Fibroblast of the conjunctiva (primary cell): ENCODE data around the gene PDE6G.
"Not testable (repeated sequence)": the region's sequence is repeated elsewhere in the genome, so short reads cannot be mapped to it uniquely, and the experiment has no call there.

Experiments used
- DNase-seq: peaks from one replicate; pipeline ENCODE4 v3.0.0-alpha.2; 2010; ENCODE audit warnings: low read depth

PDE6G gene

DNA sequence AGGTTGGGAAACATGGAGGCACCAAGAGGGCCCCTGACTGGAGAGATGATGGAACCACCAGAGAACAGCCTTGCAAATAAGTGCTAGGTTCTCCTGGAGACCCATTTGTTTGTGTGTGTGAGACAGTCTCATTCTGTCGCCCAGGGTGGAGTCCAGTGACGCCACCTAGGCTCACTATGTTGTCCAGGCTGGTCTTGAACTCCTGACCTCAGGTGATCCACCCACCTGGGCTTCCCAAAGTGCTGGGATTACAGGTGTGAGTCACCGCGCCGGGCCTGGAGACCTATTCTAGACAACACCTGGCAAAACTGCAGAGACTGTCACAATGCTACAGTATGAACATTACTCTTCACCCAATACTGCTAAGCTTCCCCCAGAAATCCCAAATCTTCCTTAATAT, 20.9 kb downstream of the PDE6G start:
- DNase-seq: no peak

DNA sequence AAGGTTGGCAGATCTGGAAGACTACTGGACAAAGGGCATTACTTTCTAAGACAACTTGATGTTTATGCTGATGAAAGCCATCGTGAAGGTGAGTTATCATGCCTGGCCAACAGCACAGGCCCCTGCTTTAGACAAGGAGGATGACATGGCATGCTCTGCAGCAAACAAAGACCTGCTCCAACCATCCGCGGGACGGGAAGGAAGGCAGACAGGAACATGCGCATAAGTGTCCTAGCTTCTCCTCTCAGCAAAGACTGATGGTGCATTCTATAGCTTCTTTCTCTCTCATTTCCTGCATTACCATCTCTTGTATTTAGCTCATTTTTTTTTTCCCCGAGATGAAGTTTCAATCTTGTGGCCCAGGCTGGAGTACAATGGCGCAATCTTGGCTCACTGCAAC, 24.9 kb downstream of the PDE6G start:
- DNase-seq: no peak

DNA sequence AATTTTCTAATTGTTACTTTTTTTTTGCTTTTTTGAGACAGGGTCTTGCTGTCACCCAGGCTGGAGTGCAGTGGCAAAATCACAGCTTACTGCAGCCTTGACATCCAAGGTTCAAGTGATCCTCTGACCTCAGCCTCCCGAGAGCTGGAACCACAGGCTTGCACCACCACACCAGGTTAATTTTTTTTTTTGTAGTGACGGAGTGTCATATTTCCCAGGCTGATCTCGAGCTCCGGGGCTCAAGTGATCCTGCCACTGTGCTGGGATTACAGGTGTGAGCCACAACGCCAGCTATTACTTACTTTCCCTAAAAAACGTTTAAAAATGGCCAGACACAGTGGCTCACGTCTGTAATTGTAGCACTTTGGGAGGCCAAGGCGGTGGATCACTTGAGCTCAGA, 26.1 kb downstream of the PDE6G start:
- no peak for DNase-seq

DNA sequence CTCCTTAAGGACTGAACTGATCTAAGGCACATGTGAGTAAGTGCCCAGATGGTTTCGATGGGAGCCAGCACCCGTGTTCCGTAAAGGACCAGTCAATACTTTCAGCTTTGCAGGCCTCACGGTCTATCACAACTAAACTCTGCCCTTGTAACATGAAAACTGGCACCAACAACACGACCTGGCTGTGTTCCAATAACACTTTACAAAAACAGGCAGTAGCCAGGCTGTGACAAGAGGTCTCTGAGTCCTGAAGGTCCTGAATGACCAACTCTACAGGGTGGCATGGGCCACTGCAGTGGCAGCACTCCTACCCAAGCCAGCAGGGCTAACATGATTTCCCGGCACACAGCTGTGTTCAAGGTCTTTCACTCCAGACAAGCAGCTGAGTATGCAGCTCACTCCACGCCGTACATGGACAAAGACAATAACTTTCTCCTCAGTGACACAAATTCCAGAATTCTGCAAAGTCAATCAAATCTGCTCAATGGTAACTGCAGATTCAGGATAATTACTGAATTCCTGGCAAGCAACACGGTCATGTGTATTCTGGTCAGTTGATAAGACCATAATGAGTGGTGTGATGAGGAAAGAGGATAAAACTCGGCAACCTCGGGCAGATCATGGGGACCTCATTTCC, 34.7 kb downstream of the PDE6G start:
- no peak for DNase-seq

DNA sequence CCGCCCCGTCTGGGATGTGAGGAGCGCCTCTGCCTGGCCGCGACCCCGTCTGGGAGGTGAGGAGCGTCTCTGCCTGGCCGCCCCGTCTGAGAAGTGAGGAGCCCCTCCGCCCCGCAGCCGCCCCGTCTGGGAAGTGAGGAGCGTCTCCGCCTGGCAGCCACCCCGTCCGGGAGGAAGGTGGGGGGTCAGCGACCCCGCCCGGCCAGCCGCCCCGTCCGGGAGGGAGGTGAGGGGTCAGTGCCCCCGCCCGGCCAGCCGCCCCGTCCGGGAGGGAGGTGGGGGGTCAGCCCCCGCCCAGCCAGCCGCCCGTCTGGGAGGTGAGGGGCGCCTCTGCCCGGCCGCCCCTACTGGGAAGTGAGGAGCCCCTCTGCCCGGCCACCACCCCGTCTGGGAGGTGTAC, 38.0 kb downstream of the PDE6G start:
- not testable (repeated sequence) for DNase-seq

DNA sequence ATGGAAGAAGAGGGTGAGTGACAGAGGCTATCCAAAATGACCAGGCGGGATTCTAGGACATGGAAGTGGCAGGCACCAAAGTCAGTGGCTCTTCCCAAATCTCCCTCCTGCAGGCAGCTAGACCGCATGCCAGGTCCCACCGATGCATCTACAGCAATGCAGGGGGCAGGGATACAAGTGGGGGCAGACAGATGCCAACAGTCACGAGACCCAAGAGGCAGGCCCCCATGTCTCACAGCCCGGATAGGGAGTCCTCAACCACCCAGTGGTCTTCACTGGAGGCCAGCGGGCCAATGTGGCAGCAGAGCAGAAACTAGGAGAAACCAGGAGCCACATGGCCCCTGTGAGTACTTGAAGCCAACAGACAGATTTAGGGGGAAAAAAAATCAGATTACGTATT, 39.5 kb downstream of the PDE6G start:
- DNase-seq: no peak

DNA sequence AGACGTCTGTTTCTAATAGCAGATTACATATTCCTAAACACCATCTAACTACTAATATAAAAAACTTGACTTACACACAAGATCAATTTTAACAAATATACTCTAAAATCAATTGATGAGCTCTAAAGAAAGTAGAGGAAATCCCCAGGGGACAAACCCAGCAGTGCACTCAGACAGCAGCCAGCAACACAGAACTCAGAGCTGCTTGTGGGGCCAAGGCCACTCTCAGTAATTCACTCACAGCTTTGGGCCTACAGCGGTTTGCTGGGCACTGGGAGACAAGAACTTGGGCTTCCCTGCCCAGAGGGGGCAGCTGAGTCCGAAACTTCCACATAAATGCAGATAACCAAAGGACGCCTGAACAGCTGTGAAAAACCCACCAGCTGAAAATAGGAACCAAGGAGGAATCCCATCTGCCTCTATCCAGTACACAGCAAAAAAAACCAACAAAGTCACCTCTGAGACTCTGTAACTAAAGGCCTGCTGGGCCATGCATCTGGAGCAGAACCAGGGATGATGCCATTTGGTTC, 40.9 kb downstream of the PDE6G start:
- DNase-seq: no peak

DNA sequence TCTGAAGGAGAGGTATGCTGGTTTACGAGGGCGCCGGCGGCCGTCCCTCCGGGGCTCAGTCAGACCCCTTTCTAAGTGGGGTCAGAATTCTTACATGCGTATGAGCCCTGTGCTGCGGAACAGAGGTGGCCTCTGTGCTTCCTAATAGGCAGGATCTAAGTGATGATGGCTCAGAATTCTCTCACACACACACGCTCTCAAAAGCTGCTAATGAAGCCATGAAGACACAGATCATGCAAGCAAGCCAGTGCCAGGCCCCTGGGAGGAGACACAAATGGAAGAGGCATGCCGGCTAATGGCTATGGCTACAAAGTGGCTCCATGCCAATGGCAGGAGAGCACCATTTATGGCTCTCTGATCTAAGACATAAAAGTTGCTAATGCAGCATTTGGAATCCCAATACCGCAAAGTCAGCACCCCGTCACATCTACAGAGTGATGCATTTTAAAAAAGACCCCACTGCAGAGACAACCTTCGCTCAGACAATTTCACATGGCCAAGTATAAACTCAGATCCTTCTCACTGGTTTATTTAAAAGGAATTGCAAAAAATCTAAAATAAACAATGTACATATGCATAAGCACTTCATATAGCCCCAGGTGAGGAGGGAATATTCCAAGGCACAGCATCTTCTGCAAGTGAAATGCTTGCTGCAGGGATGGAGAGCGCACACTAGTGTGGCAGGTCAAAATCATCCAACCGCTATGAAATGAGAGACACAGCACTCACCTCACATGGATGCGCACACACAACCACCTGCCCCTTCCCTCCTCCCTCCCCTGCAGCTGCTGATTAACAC, 44.0 kb downstream of the PDE6G start:
- DNase-seq: no peak

DNA sequence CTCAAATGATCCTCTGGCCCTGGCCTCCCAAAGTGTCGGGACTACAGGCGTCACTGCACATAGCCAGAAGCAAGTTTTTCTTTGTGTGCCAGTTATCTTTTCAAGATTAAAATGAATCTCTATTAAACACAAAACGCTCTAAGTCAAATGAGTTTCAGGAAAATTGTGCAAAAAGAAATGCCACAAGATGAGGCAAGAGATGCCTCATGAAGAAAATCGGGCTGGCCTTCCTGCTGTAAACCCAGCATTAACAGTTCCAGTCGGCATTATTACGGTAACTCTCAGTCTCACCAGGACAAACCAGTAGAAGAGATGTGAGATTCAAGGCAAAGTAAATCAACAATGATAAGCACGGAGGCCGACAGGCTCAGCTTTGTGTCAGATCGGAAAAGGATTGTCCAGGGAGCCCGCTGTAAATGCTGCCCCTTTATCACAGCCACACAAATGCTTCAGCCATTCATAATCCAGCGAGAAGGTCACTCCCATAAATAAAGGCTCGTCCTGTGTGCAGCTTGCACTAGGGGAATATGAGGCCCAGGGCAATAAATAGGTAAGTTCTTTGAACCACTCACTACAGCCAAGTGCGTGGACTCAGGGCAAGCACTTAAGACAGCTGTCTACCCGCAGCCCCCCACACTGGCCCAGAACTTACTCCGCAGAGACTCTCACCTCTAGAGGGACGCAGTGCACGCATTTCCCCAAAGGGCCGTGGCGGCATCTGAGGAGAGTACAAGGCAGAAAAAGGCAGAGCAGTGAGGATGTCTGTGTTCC, 46.6 kb downstream of the PDE6G start:
- no peak for DNase-seq

DNA sequence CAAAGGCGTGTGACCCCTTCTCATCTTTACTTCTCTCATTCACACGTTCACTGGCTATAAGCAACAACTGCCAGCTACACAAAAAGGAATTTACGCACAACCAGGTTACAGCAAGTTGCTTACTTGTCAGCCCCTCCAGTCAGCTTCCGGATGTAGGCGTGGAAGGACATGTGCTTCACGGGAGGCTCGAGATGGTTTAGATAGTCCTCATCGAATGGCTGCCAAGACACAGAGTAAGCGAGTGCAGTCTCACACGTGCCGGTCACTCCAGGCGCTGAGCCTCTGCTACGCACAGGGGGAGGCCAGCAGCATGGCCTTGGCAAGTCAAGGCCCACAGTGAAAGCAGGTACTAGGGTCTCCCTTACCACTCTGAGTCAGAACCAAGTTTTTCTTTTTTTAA, 47.7 kb downstream of the PDE6G start:
- no peak for DNase-seq

DNA sequence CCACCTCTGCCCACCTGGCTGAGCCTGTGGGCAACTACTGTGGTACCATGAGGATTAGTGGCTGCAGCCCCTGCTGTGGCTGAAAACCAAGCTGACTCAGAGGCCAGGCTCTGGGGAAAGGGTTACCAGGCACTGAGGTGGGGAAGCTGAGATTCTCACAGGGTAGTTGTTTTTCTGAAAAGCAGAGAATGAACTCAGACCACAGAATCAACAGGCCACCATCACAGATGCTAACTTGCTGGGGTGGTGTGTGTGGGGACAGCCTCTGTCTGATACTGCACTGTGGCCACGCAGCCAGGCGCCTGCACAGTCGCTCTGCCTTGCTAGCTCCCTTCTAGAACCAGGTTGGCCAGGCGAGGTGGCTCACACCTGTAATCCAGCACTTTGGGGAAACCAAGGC, 48.3 kb downstream of the PDE6G start:
- DNase-seq: no peak

DNA sequence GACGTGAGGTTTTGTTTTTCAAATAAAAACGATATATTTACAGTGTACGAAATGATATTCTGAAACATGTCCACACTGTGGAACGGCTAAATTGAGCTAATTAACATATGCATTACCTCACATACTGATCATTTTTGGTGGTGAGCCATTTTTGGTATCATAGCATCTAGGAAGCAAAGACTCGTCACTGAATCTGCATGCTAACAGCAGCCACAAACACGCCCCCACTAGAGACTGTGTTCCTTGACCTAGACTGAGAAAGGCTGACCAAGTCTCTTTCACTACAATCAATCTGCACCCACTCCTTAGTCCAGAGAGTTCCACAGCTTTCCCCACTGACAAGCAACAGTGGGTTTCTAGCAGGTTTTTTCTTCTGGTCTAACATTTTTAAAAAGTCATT, 48.9 kb downstream of the PDE6G start:
- no peak for DNase-seq

DNA sequence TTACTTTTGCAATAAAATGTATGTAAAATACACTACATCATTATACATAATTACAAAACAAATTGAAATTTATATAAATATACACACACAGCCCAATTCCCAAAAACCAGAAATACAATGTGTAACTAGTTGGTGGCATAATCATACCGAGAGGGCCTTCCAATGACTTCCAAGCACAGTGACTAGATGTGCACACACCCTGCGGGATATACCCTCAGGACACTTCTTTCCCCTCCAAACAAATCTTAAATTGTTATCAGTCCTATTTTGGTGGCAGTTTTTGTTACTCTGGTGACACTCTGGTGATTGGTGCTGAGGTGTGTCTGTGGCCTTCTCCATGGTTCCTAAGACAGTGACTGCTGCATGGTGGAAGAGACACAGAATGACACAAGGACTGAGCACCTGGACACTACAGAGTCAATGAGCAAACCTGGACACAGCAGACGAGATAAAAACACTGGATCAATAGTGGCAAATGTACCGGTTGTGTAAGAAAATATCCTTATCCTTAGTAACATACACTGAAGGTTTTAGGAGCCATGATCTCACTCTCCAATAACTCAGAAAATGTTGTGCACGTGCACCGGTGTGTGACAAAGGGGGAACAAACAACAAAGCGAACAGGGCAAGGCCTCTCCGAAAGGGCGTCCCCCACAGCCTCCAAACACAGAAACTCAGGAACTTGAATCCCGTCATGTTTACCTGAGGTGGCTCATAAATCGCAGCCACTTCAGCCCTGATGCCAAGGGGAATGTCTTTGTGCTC, 52.3 kb downstream of the PDE6G start:
- no peak for DNase-seq

DNA sequence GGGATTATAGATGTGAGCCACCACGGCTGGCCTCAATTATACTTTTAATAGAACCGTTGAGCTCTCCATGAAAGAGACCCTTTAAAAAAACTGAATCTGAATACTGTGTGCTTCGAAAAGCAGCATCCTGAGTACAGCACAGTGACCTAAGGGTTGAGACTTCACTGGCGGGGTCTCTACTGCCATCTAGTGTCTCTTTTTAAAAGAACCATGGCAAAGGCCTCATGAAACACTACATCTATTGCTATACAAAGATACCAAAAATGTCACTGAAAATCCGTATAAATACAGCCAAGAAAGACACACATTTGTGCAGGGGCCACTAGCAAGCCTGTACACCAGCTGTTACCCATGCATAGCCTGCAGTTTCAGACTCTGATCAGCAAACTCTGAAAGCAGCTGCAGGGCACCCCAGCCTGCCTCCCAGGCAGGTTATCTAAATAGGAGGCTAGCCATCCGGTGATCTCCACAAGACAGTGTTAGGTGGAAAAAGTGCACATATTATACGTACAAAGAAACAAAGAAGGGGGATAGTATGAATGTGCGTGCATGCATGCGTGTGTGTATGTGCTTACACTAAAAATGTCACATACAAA, 54.7 kb downstream of the PDE6G start:
- peak; percentile 65 for DNase-seq
